Endothelial cell of umbilical vein (primary cell): ENCODE data around the gene CANT1. TPM values are rescaled to one million over a fixed set of nuclear protein-coding genes. Genes with fewer than 3 reads are reported as not detected.

Experiments used
- BruUV-seq: library from RNA; stranded (reverse); fragments of 400-500 nt; replicated peaks from 2 replicates; lab custom pipeline; 2021; lab: Mats Ljungman, UMichigan
- CTCF ChIA-PET: fragments of 300-600, 350-600 bp; sonication (Branson Sonifier 250); formaldehyde crosslinking; loops from one replicate; lab custom pipeline; 2021; ENCODE audit warnings: antibody characterized with exemption, inconsistent platforms; lab: Charles Lee
- POLR2A ChIA-PET: fragments of 300-600, 350-600 bp; sonication (Branson Sonifier 250); formaldehyde crosslinking; loops from one replicate; lab custom pipeline; 2021; ENCODE audit warnings: antibody characterized with exemption, inconsistent platforms; lab: Charles Lee
- DNase-seq: peaks from one replicate; pipeline ENCODE4 v3.0.0-alpha.2; 2011; ENCODE audit warnings: low read depth, low spot score
- FAIRE-seq: peaks from 2 replicates; lab custom pipeline; 2011; peaks lifted over from hg19 to GRCh38; lab: Jason Lieb, UNC
- H2AFZ ChIP-seq: 2 replicates; pipeline ENCODE4 v1.6.0; 2012; ENCODE audit warnings: low read depth, low read length, control low read depth, inconsistent platforms
- H3K27ac ChIP-seq: 2 replicates; pipeline ENCODE4 v1.5.1; 2011; ENCODE audit warnings: low read depth, mild to moderate bottlenecking, control low read depth, low read length, moderate library complexity; ENCODE audit not compliant: insufficient read depth
- H3K27me3 ChIP-seq, 2 experiments: 2 replicates each; pipeline versions ENCODE4 v1.6.0 to v1.6.1; 2011; ENCODE audit warnings: low read length in 2 of 2, mixed read lengths in 1 of 2; ENCODE audit not compliant: control insufficient read depth in 2 of 2, insufficient read depth in 2 of 2
- H3K36me3 ChIP-seq, 2 experiments: 2 replicates in 1 of 2; 3 replicates in 1 of 2; pipeline ENCODE4 v1.5.1; 2011; ENCODE audit warnings: low read length in 2 of 2, mild to moderate bottlenecking in 1 of 2, moderate library complexity in 1 of 2; ENCODE audit not compliant: control insufficient read depth in 2 of 2, insufficient read depth in 2 of 2; ENCODE audit errors: extremely low read depth in 1 of 2
- H3K4me1 ChIP-seq: 3 replicates; pipeline ENCODE4 v1.5.1; 2011; ENCODE audit warnings: mild to moderate bottlenecking, low read length; ENCODE audit not compliant: control insufficient read depth, insufficient read depth; ENCODE audit errors: extremely low read depth
- H3K4me2 ChIP-seq: 2 replicates; pipeline ENCODE4 v1.6.1; 2011; ENCODE audit warnings: low read length, control low read depth, mixed read lengths; ENCODE audit not compliant: insufficient read depth
- H3K4me3 ChIP-seq, 3 experiments: fragments of 200-600 bp in 1 of 3; sonication (generic), shearing (Covaris generic) in 1 of 3; replicated peaks in 1 of 3; 2 replicates each; pipeline ENCODE4 v1.5.1; 2011 to 2016; ENCODE audit warnings: control low read depth in 3 of 3, low read length in 3 of 3, mild to moderate bottlenecking in 2 of 3, inconsistent platforms in 1 of 3, low read depth in 1 of 3, moderate library complexity in 1 of 3; ENCODE audit not compliant: insufficient read depth in 1 of 3
- H3K79me2 ChIP-seq: 2 replicates; pipeline ENCODE4 v1.6.0; 2012; ENCODE audit warnings: low read length, inconsistent platforms; ENCODE audit not compliant: control insufficient read depth, insufficient read depth
- H3K9ac ChIP-seq: replicated peaks from 2 replicates; pipeline ENCODE3; 2011; ENCODE audit warnings: low read length, control low read depth; ENCODE audit not compliant: insufficient read depth; ENCODE audit errors: extremely low read depth
- H3K9me1 ChIP-seq: replicated peaks from 3 replicates; pipeline ENCODE4 v1.6.0; 2011; ENCODE audit warnings: mild to moderate bottlenecking, low read length; ENCODE audit not compliant: control insufficient read depth, insufficient read depth; ENCODE audit errors: extremely low read depth
- H3K9me3 ChIP-seq: replicated peaks from 2 replicates; pipeline ENCODE4 v1.5.1; 2012; ENCODE audit warnings: low read length, inconsistent platforms; ENCODE audit not compliant: control insufficient read depth, insufficient read depth
- H4K20me1 ChIP-seq: replicated peaks from 2 replicates; pipeline ENCODE3; 2011; ENCODE audit warnings: mild to moderate bottlenecking, low read length; ENCODE audit not compliant: control insufficient read depth, insufficient read depth; ENCODE audit errors: extremely low read depth
- CTCF ChIP-seq, 2 donors: IDR thresholded peaks; 1 replicate in 1 of 2; 2 replicates in 1 of 2; pipeline ENCODE4 v1.5.1; 2011; ENCODE audit warnings: low read length in 2 of 2, mild to moderate bottlenecking in 2 of 2, moderate library complexity in 2 of 2, control low read depth in 1 of 2, inconsistent platforms in 1 of 2, low read depth in 1 of 2; ENCODE audit not compliant: insufficient read depth in 1 of 2; ENCODE audit errors: extremely low read depth in 1 of 2
- EZH2 ChIP-seq: IDR thresholded peaks from 2 replicates; pipeline ENCODE4 v1.6.1; 2012; ENCODE audit warnings: borderline replicate concordance, low read depth, mild to moderate bottlenecking, moderate library complexity, low read length, inconsistent platforms; ENCODE audit not compliant: severe bottlenecking
- FOS ChIP-seq: IDR thresholded peaks from 2 replicates; pipeline ENCODE4 v1.6.1; 2011; ENCODE audit warnings: mild to moderate bottlenecking, low read length, moderate library complexity, borderline replicate concordance; ENCODE audit not compliant: insufficient read depth
- GATA2 ChIP-seq: IDR thresholded peaks from 2 replicates; pipeline ENCODE4 v1.7.0; 2011; ENCODE audit warnings: low read depth, mild to moderate bottlenecking, moderate library complexity, mixed read lengths, low read length; ENCODE audit not compliant: insufficient read length, insufficient read depth
- JUN ChIP-seq: IDR thresholded peaks from 2 replicates; pipeline ENCODE4 v1.6.1; 2011; ENCODE audit warnings: borderline replicate concordance, low read depth; ENCODE audit not compliant: insufficient read length, insufficient read depth
- MAX ChIP-seq: IDR thresholded peaks from 2 replicates; pipeline ENCODE4 v1.6.1; 2011; ENCODE audit not compliant: insufficient read depth, insufficient read length
- MYC ChIP-seq: IDR thresholded peaks from one replicate; pipeline ENCODE4 v1.6.1; 2011; ENCODE audit warnings: mild to moderate bottlenecking, low read depth, low read length
- POLR2A ChIP-seq: IDR thresholded peaks from 2 replicates; pipeline ENCODE4 v1.6.1; 2012; ENCODE audit warnings: low read depth, mild to moderate bottlenecking, control low read depth, low read length
- POLR2AphosphoS5 ChIP-seq: IDR thresholded peaks from 2 replicates; pipeline ENCODE4 v1.6.1; 2012; ENCODE audit warnings: low read depth, mild to moderate bottlenecking, control low read depth, low read length, moderate library complexity; ENCODE audit not compliant: insufficient read depth
- dilution Hi-C: fragments of 300-500 bp; cut with MboI; formaldehyde crosslinking; loops from one replicate; pipeline ENCODE4 v1.15.0; 2019; ENCODE audit warnings: low sequenced_read_pairs; ENCODE audit not compliant: extremely low pct_ligation_motif_present
- intact Hi-C: fragments of 100-400 bp; cut with micrococcal nuclease; formaldehyde crosslinking; loops from one replicate; pipeline ENCODE4 v1.10.0; 2022
- polyA plus RNA-seq, 4 experiments: library from polyadenylated mRNA; depleted of rRNA in 3 of 4; stranded (reverse) in 3 of 4; unstranded in 1 of 4; fragments of >200 nt; gene quantifications; 2 replicates each; pipeline versions ENCODE4 v1.2.1 to v1.2.3, GENCODE V29; 2011 to 2012; ENCODE audit warnings: missing spikeins in 1 of 4
- total RNA-seq: library from RNA; stranded (reverse); gene quantifications from 2 replicates; pipeline ENCODE4 v1.2.3, GENCODE V29; 2021

The CANT1 gene
- total and polyA plus RNA-seq, 2 donors (not counting 3 experiments of a cell fraction or from before 2014, with no cell fraction given) = 85.0 to 93.6 TPM

DNA sequence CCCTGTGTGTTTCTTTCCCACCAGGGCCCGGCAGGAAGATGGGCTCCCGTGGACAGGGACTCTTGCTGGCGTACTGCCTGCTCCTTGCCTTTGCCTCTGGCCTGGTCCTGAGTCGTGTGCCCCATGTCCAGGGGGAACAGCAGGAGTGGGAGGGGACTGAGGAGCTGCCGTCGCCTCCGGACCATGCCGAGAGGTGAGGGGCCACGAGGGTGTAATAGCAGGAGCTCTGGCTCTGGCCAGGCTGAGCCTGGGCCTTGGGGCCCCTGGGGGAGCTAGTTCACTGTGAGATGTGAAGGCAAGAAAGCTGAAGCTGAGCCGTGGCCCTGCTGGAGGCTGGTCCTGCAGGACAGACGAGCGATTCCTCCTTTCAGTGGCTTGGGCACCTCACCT lies 34.4 kb upstream of the CANT1 start:
- no peaks in the 10 kb centered on the region for H4K20me1 ChIP-seq
- no peaks in the 10 kb centered on the region for H3K9me1 ChIP-seq
- H3K36me3 ChIP-seq = no peaks in the 10 kb centered on the region
- H3K4me1 ChIP-seq = no peaks in the 10 kb centered on the region
- no peak overlapping the region for H3K27ac ChIP-seq
- FAIRE-seq (no peak), DNase-seq (no peak)
- no peak overlapping the region for H3K4me2 ChIP-seq
- no peaks in the 10 kb centered on the region for H3K9me3 ChIP-seq
- TF ChIP-seq GATA2 (no peak), MYC (no peak), EZH2 (no peak), POLR2A (no peak), JUN (no peak), MAX (no peak), POLR2AphosphoS5 (no peak), FOS (no peak), CTCF (IDR thresholded peaks at IDR 0.05; ENCODE audit: extremely low read depth in 1 of 2, insufficient read depth in 1 of 2, low read depth in 1 of 2, low read length in 2 of 2) (no peak)
- no peak overlapping the region for H3K4me3 ChIP-seq
- intact Hi-C loops = loop anchor here (2.0 kb wide), 1 partner anchor 57 kb away; no protein-coding TSS in a partner anchor
- BruUV-seq = no TSS peak
- H3K27me3 ChIP-seq = no peaks in the 10 kb centered on the region
- dilution Hi-C loops = no loop called here
- CTCF ChIA-PET = interaction anchor here (0.7 to 3.3 kb wide), 12 partner anchors 7 to 349 kb away, joined by 3 to 109 read pairs (median 6); no protein-coding TSS in a partner anchor
- POLR2A ChIA-PET = no interaction called here
- H3K9ac ChIP-seq = no peak overlapping the region
- no peak overlapping the region for H2AFZ ChIP-seq
- no peaks in the 10 kb centered on the region for H3K79me2 ChIP-seq
